Measurements from ENCODE around the gene PPP6R1.

The PPP6R1 gene

DNA sequence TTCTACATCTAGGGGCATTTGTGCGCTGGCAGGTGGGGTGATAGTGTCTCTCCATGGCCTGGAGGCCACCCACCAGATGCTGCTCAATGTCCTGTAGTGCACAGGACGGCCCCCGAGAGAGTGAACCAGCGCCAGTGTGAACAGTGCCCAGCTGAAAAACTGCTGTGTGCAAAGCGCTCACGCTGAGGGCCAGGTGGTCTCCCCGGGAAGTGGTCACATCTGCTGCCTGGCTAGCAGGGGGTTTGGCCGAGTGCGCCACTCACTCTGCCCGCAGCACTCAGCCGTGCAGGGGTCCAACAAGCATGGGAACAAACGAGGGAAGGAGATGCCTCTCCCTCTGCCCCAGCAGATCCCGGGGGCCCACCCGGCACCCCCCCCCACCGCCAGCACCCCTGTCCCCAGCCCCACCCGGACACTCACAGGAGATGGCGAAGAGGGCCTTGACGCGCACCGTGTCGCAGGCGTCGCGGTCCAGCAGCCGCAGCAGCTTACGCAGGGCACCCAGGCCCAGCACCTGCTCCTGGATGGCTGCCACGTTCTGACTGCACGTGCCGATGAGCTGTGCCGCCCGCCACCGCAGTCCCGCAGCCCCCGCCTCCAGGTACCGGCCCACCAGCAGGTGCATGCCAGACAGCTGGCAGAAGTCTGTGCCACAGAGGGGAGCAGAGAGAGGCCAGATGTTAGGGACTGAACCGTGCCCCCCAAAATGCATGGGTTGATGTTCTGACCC is 15.3 kb upstream of the PPP6R1 start:
- intact Hi-C loops (cut with micrococcal nuclease): no loop called here
- Mint-ChIP-seq H3K4me3 (no peak overlapping the region), H3K4me1 (ENCODE audit: low read depth) (peaks cover 14% of the 10 kb centered on the region), H3K9me3 (no peaks in the 10 kb centered on the region), H3K27ac (no peak overlapping the region), H3K27me3 (no peaks in the 10 kb centered on the region), H3K36me3 (ENCODE audit: low read depth) (peaks cover 76% of the 10 kb centered on the region)

- peaks cover 8% of the 10 kb centered on the region for H3K4me1 Mint-ChIP-seq (ENCODE audit: low read depth)
- H3K4me3 Mint-ChIP-seq: no peak overlapping the region
- intact Hi-C loops (cut with micrococcal nuclease): no loop called here
- H3K27ac Mint-ChIP-seq: no peak overlapping the region
- H3K9me3 Mint-ChIP-seq: no peaks in the 10 kb centered on the region
- peaks cover 78% of the 10 kb centered on the region for H3K36me3 Mint-ChIP-seq (ENCODE audit: low read depth)
- no peaks in the 10 kb centered on the region for H3K27me3 Mint-ChIP-seq
These were observed 13.3 kb upstream of the PPP6R1 start for GRCh38 chr19:55272142-55272541.

GRCh38 chr19:55270172-55270942 is 11.5 kb upstream of the PPP6R1 start:
- H3K27ac Mint-ChIP-seq: no peak overlapping the region
- no peak overlapping the region for H3K4me3 Mint-ChIP-seq
- peaks cover 10% of the 10 kb centered on the region for H3K9me3 Mint-ChIP-seq
- H3K4me1 Mint-ChIP-seq (ENCODE audit: low read depth): no peaks in the 10 kb centered on the region
- peaks cover 79% of the 10 kb centered on the region for H3K36me3 Mint-ChIP-seq (ENCODE audit: low read depth)
- no peaks in the 10 kb centered on the region for H3K27me3 Mint-ChIP-seq
- intact Hi-C loops (cut with micrococcal nuclease): no loop called here

- intact Hi-C loops (cut with micrococcal nuclease): no loop called here
- Mint-ChIP-seq H3K4me3 (no peak overlapping the region), H3K27me3 (no peaks in the 10 kb centered on the region), H3K27ac (no peak overlapping the region), H3K9me3 (peaks cover 10% of the 10 kb centered on the region), H3K36me3 (ENCODE audit: low read depth) (peaks cover 78% of the 10 kb centered on the region), H3K4me1 (ENCODE audit: low read depth) (no peaks in the 10 kb centered on the region)
These were observed 10.5 kb upstream of the PPP6R1 start for GRCh38 chr19:55269299-55269698.

DNA sequence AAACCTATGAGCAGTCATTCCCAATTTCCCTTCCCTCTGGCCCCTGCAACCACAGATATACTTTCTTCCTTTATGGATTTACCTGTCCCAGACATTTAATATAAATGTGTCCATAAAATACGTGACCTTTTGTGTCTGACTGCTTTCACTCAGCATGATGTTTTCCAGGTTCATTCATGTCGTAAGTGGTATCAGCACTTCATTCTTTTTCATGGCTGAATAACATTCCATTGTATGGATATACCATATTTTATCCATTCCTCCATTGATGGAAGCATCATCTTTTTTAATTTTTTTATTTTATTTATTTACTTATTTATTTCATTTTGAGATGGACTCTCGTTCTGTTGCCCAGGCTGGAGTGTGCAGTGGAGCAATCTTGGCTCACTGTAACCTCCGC is 8.0 kb upstream of the PPP6R1 start:
- H3K36me3 Mint-ChIP-seq (ENCODE audit: low read depth): peaks cover 64% of the 10 kb centered on the region
- intact Hi-C loops (cut with micrococcal nuclease): no loop called here
- no peak overlapping the region for H3K4me3 Mint-ChIP-seq
- H3K27me3 Mint-ChIP-seq: no peaks in the 10 kb centered on the region
- no peaks in the 10 kb centered on the region for H3K4me1 Mint-ChIP-seq (ENCODE audit: low read depth)
- H3K27ac Mint-ChIP-seq: no peak overlapping the region
- H3K9me3 Mint-ChIP-seq: peaks cover 15% of the 10 kb centered on the region

GRCh38 chr19:55266404-55266803 is 7.6 kb upstream of the PPP6R1 start:
- Mint-ChIP-seq H3K4me3 (no peak overlapping the region), H3K9me3 (peaks cover 17% of the 10 kb centered on the region), H3K27me3 (no peaks in the 10 kb centered on the region), H3K4me1 (ENCODE audit: low read depth) (no peaks in the 10 kb centered on the region), H3K36me3 (ENCODE audit: low read depth) (peaks cover 61% of the 10 kb centered on the region), H3K27ac (no peak overlapping the region)
- intact Hi-C loops (cut with micrococcal nuclease): no loop called here

- no peak overlapping the region for H3K27ac Mint-ChIP-seq
- no peaks in the 10 kb centered on the region for H3K27me3 Mint-ChIP-seq
- H3K36me3 Mint-ChIP-seq (ENCODE audit: low read depth): peaks cover 56% of the 10 kb centered on the region
- no peak overlapping the region for H3K4me3 Mint-ChIP-seq
- peaks cover 17% of the 10 kb centered on the region for H3K9me3 Mint-ChIP-seq
- no peaks in the 10 kb centered on the region for H3K4me1 Mint-ChIP-seq (ENCODE audit: low read depth)
- intact Hi-C loops (cut with micrococcal nuclease): no loop called here
These were observed 7.0 kb upstream of the PPP6R1 start for GRCh38 chr19:55265723-55266386.

- Mint-ChIP-seq H3K4me1 (ENCODE audit: low read depth) (no peaks in the 10 kb centered on the region), H3K4me3 (no peak overlapping the region), H3K36me3 (ENCODE audit: low read depth) (peaks cover 49% of the 10 kb centered on the region), H3K9me3 (peaks cover 17% of the 10 kb centered on the region), H3K27me3 (no peaks in the 10 kb centered on the region), H3K27ac (no peak overlapping the region)
- intact Hi-C loops (cut with micrococcal nuclease): no loop called here
These were observed 6.4 kb upstream of the PPP6R1 start for GRCh38 chr19:55265173-55265572.

DNA sequence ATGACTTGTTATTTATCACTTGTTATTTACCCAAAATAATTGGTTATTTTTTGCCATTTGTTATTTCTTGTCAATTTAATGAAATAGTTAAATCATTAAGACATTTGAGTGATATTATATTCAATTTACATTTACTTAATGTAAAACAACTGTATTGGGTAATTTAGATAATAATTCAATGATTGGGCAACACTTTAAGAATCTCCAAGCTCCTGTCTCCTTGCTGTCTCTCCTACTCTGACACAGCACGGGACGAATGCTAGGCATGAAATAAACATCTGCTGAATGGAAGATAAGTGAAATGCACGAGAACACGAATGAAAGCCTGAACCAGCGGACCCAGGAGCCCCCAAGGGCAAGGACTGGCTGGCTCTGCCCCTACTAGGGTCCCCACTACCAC is 5.7 kb upstream of the PPP6R1 start:
- intact Hi-C loops (cut with micrococcal nuclease): no loop called here
- Mint-ChIP-seq H3K4me3 (no peak overlapping the region), H3K36me3 (ENCODE audit: low read depth) (peaks cover 43% of the 10 kb centered on the region), H3K4me1 (ENCODE audit: low read depth) (peaks cover 2% of the 10 kb centered on the region), H3K9me3 (peaks cover 17% of the 10 kb centered on the region), H3K27ac (no peak overlapping the region), H3K27me3 (no peaks in the 10 kb centered on the region)

GRCh38 chr19:55262359-55262758 is 3.5 kb upstream of the PPP6R1 start:
- no peak overlapping the region for H3K4me3 Mint-ChIP-seq
- intact Hi-C loops (cut with micrococcal nuclease): no loop called here
- no peaks in the 10 kb centered on the region for H3K27me3 Mint-ChIP-seq
- peaks cover 13% of the 10 kb centered on the region for H3K4me1 Mint-ChIP-seq (ENCODE audit: low read depth)
- H3K27ac Mint-ChIP-seq: no peak overlapping the region
- peaks cover 39% of the 10 kb centered on the region for H3K36me3 Mint-ChIP-seq (ENCODE audit: low read depth)
- H3K9me3 Mint-ChIP-seq: peaks cover 17% of the 10 kb centered on the region

DNA sequence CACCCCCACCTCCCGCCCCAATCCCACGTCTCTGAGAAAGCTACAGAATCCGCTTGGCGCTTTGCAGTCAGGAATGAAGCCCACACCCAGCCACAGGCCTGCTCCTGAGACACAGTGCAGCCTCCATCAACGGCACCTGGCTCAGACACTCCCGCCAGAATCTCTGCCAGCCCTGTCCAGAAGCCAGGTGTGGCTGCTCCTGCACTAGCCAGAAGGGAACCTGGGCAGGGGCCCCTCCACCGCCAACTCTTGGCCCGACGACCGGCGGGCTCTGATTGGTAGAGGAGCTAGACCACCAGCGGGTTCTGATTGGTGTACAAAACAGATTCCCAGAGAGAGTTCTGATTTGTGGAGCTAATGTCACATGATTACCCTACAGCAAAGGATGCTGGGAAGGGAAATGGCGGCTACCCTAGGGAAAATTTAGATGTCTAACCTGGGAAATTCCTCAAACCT is 2.9 kb upstream of the PPP6R1 start:
- intact Hi-C loops (cut with micrococcal nuclease): no loop called here
- Mint-ChIP-seq H3K4me3 (no peak overlapping the region), H3K27ac (no peak overlapping the region), H3K36me3 (ENCODE audit: low read depth) (peaks cover 42% of the 10 kb centered on the region), H3K4me1 (ENCODE audit: low read depth) (peaks cover 20% of the 10 kb centered on the region), H3K9me3 (peaks cover 16% of the 10 kb centered on the region), H3K27me3 (no peaks in the 10 kb centered on the region)

DNA sequence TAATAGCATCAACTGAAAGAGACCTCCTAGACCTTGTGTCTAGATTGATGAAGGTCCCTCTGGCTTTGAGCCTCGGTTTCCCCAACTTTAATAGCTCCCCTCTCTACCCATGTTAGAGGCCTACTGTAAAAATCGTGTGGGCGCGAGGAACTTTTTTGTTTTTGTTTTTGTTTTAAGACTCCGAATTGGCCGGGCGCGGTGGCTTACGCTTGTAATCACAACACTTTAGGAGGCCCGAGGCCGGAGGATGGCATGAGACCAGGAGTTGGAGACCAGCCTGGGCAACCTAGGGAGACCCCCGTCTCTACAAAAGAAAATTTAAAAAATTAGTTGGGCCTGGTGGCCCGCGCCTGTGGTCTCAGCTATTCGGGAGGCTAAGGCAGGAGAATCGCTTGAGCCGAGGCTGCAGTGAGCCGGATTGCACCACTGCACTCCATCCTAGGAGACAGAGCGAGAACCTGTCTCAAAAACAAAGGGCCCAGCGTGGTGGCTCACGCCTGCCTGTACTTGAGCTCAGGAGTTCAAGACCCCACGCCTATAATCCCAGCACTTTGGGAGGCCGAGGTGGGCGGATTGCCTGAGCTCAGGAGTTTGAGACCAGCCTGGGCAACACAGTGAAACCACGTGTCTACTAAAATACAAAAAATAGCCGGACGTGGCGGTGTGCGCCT is 858 bp upstream of the PPP6R1 start:
- Mint-ChIP-seq H3K27me3 (no peaks in the 10 kb centered on the region), H3K9me3 (peaks cover 7% of the 10 kb centered on the region), H3K4me1 (ENCODE audit: low read depth) (peaks cover 40% of the 10 kb centered on the region), H3K4me3 (peak overlapping the region; percentile 77), H3K27ac (peak overlapping the region; percentile 91), H3K36me3 (ENCODE audit: low read depth) (peaks cover 42% of the 10 kb centered on the region)
- intact Hi-C loops (cut with micrococcal nuclease): loop anchor here (1.0 kb wide), 2 partner anchors 21 to 43 kb away; partner anchors contain the start of gene HSPBP1

DNA sequence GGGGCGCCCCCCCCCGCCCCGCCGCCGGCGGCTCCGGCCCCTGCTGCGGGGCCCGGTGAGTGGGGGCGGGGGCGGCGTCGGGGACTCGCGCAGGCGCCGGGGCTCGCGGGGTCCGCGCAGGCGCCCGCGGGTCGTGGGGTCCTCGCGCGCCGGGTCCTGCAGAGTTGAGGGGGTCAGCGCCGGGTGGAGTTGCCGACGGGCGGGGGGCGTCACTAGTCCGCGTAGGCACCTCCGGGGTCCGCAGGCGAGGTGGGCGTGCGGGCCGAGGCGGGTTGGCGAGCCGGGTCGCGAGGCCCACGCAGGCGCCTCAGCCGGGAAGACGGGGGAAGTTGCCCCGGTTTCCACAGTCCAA is 365 bp downstream of the PPP6R1 start:
- peaks cover 48% of the 10 kb centered on the region for H3K36me3 Mint-ChIP-seq (ENCODE audit: low read depth)
- peak overlapping the region; percentile 91 for H3K27ac Mint-ChIP-seq
- H3K27me3 Mint-ChIP-seq: no peaks in the 10 kb centered on the region
- intact Hi-C loops (cut with micrococcal nuclease): no loop called here
- H3K4me3 Mint-ChIP-seq: peak overlapping the region; percentile 77
- H3K9me3 Mint-ChIP-seq: peaks cover 7% of the 10 kb centered on the region
- peaks cover 52% of the 10 kb centered on the region for H3K4me1 Mint-ChIP-seq (ENCODE audit: low read depth)
